ENCODE results near the gene GPR142.

DNA sequence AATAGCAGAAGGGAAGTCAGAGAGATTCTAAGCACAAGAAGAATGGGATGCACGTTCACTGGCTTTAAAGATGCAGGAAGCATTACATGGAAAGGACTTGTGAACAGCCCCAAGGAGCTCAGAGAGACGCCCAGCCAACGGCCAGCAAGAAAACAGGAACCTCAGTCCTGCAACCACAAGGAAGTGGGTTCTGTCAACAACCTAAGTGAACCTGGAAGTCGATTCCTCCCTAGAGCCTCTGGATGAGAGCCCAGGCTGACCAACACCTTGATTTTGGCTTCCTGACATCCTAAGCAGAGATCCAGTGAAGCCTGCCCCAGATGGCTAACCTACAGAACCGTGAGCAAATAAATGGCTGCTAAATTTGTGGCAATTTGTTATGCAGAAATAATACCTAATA is 24.5 kb downstream of the GPR142 start:
- no peak for TF ChIP-seq POLR2A (IDR thresholded peaks at IDR 0.05)
- TF ChIP-seq, protein P1, sequence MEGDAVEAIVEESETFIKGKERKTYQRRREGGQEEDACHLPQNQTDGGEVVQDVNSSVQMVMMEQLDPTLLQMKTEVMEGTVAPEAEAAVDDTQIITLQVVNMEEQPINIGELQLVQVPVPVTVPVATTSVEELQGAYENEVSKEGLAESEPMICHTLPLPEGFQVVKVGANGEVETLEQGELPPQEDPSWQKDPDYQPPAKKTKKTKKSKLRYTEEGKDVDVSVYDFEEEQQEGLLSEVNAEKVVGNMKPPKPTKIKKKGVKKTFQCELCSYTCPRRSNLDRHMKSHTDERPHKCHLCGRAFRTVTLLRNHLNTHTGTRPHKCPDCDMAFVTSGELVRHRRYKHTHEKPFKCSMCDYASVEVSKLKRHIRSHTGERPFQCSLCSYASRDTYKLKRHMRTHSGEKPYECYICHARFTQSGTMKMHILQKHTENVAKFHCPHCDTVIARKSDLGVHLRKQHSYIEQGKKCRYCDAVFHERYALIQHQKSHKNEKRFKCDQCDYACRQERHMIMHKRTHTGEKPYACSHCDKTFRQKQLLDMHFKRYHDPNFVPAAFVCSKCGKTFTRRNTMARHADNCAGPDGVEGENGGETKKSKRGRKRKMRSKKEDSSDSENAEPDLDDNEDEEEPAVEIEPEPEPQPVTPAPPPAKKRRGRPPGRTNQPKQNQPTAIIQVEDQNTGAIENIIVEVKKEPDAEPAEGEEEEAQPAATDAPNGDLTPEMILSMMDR (IDR thresholded peaks at IDR 0.05), result no peak

All from stomach (tissue), 4 donors.